Body of pancreas (tissue), 4 donors: ENCODE measurements around the gene NGF. TPM values are rescaled to one million over a fixed set of nuclear protein-coding genes. Genes with fewer than 3 reads are reported as not detected.

Source experiments
- ATAC-seq: fragments of 150-250 bp; one replicate; pipeline ENCODE4 v1.9.1; 2016
- DNase-seq, 4 donors: peaks; one replicate each; pipeline ENCODE4 v3.0.0-alpha.2; 2019
- H3K27ac ChIP-seq, 4 donors: fragments of 200-600 bp; sonication (generic); 1 replicate in 3 of 4; 2 replicates in 1 of 4; pipeline versions ENCODE4 v1.5.1 to v1.6.1; 2016 to 2019; ENCODE audit warnings: mild to moderate bottlenecking in 1 of 4, mixed read lengths in 1 of 4, moderate library complexity in 1 of 4
- H3K27me3 ChIP-seq, 2 donors: fragments of 200-600 bp; sonication (generic); one replicate each; pipeline ENCODE4 v1.6.0; 2016; ENCODE audit warnings: mild to moderate bottlenecking in 1 of 2
- H3K36me3 ChIP-seq, 2 donors: fragments of 200-600 bp; sonication (generic); replicated peaks in 1 of 2; 2 replicates each; pipeline ENCODE4 v1.5.1; 2016; ENCODE audit warnings: low read depth in 2 of 2; ENCODE audit not compliant: insufficient read depth in 1 of 2
- H3K4me1 ChIP-seq: fragments of 200-600 bp; sonication (generic); one replicate; pipeline ENCODE4 v1.6.0; 2016
- H3K4me3 ChIP-seq, 2 donors: fragments of 200-600 bp; sonication (generic); 1 replicate in 1 of 2; 2 replicates in 1 of 2; pipeline ENCODE4 v1.5.1; 2016 to 2019
- H3K9me3 ChIP-seq, 3 donors: fragments of 200-600 bp; sonication (generic); 1 replicate in 2 of 3; 2 replicates in 1 of 3; pipeline ENCODE4 v1.5.1; 2016
- POLR2A ChIP-seq, 3 donors: fragments of 450-650 bp; IDR thresholded peaks; one replicate each; pipeline ENCODE4 v1.6.1; 2016; ENCODE audit warnings: antibody characterized with exemption in 3 of 3, mild to moderate bottlenecking in 2 of 3
- WGBS, 2 donors: methylation state at CpG; one replicate each; pipeline ENCODE4 v1.1.5; 2017; 5-methylcytosine and 5-hydroxymethylcytosine counted together
- intact Hi-C: fragments of 100-400 bp; cut with DNase I; formaldehyde crosslinking; loops from one replicate; pipeline ENCODE4 v1.15.1; 2023
- total RNA-seq, 2 donors: library from RNA; depleted of rRNA; stranded (reverse); fragments of >200 nt; gene quantifications; one replicate each; pipeline ENCODE4 v1.1.0, GENCODE V29; 2016
- TF ChIP-seq, protein P1 (sequence below), 7 experiments: fragments of 450-650 bp in 4 of 7; fragments of 200-600 bp in 3 of 7; sonication (generic) in 3 of 7; IDR thresholded peaks; one replicate each; pipeline ENCODE4 v1.5.1; 2016 to 2019; ENCODE audit warnings: antibody characterized with exemption in 7 of 7

Gene NGF
- total RNA-seq, 2 donors from 2014 or later, result 3.6 TPM; not detected in 1

DNA sequence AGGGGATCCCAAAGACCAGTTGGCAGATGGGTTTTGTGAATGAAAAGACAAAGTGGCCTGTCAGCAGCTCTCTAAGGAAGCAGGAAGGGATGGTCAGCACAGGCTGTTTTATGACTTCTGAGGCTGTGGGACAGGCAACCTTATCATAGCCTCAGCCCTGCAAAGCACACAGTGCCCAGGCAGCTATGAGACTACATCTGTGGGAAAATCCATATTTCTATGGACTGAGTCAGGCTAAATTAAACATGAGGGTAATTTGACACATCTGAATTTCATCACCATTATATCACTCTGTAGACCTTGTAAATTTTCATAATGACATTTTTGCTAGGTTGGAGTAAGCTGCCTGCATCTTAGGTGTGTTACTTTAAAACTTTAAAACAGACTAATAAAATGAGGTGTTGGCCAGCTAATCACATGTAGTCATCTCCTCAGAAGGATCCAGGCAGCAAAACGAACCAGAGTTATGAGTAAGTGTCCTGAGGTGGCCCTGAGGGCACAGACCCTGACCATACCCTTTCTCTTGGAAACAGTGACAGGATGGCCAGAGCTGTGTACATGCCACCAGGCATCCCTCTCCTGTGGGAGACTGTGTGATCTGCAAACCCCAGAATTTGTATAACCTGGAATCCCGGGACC, 14.6 kb downstream of the NGF start:
- Histone ChIP-seq H3K36me3 (no peaks in the 10 kb centered on the region), H3K9me3 (no peaks in the 10 kb centered on the region), H3K4me1 (no peaks in the 10 kb centered on the region), H3K4me3 (no peak overlapping the region), H3K27me3 (no peaks in the 10 kb centered on the region), H3K27ac (no peak overlapping the region)
- ATAC-seq (no peak), DNase-seq (no peak)
- no peak for TF ChIP-seq POLR2A (IDR thresholded peaks at IDR 0.05)
- TF ChIP-seq, protein P1, sequence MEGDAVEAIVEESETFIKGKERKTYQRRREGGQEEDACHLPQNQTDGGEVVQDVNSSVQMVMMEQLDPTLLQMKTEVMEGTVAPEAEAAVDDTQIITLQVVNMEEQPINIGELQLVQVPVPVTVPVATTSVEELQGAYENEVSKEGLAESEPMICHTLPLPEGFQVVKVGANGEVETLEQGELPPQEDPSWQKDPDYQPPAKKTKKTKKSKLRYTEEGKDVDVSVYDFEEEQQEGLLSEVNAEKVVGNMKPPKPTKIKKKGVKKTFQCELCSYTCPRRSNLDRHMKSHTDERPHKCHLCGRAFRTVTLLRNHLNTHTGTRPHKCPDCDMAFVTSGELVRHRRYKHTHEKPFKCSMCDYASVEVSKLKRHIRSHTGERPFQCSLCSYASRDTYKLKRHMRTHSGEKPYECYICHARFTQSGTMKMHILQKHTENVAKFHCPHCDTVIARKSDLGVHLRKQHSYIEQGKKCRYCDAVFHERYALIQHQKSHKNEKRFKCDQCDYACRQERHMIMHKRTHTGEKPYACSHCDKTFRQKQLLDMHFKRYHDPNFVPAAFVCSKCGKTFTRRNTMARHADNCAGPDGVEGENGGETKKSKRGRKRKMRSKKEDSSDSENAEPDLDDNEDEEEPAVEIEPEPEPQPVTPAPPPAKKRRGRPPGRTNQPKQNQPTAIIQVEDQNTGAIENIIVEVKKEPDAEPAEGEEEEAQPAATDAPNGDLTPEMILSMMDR (IDR thresholded peaks at IDR 0.05), result no peak
- WGBS, 2 donors, result 47 to 54% methylated on average over 2 of the region's 2 CpGs
- intact Hi-C loops, result no loop called here

DNA sequence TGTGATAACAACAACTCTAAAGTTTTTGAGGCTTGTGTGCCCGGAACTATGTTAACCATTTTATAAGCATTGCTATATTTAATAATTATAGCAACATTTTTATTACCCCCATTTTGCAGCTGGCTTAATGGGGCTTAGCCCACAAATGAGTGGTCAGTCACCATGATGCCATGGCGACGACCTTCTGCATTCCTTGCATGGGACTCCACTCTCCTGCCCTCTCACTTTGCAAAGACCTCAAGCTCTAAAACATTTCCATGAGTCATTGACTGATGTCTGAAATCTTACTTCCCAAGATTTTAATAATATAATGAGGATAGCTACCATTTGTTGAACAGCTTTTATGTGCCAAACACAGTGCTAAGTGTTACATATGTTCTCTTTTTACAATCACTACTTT, 15.4 kb downstream of the NGF start:
- intact Hi-C loops, result no loop called here
- no peaks in the 10 kb centered on the region for H3K36me3 ChIP-seq
- H3K4me3 ChIP-seq, result no peak overlapping the region
- H3K27me3 ChIP-seq, result no peaks in the 10 kb centered on the region
- ATAC-seq (no peak), DNase-seq (no peak)
- 90 to 91% methylated on average over 3 of the region's 3 CpGs for WGBS, 2 donors
- no peak for TF ChIP-seq POLR2A (IDR thresholded peaks at IDR 0.05)
- TF ChIP-seq, protein P1 (IDR thresholded peaks at IDR 0.05), result no peak
- H3K4me1 ChIP-seq, result peaks cover under 1% of the 10 kb centered on the region
- no peaks in the 10 kb centered on the region for H3K9me3 ChIP-seq
- H3K27ac ChIP-seq, result no peak overlapping the region

DNA sequence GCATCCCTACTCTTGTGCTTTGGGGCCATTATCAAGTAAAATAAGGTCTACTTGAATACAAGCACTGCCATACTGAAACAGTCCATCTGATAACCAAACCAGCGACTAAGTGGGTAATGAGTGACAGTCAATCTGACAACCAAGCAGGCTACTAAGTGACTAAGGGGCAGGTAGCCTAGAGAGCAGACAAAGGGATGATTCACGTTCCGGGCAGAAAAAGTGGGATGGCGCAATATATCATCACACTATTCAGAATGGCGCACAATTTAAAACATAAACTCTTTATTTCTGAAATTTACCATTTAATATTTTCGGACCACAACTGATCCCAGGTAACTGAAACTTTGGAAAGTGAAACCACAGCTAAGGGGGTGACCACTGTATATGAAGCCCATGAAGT, 17.7 kb downstream of the NGF start:
- ATAC-seq (no peak), DNase-seq (no peak)

DNA sequence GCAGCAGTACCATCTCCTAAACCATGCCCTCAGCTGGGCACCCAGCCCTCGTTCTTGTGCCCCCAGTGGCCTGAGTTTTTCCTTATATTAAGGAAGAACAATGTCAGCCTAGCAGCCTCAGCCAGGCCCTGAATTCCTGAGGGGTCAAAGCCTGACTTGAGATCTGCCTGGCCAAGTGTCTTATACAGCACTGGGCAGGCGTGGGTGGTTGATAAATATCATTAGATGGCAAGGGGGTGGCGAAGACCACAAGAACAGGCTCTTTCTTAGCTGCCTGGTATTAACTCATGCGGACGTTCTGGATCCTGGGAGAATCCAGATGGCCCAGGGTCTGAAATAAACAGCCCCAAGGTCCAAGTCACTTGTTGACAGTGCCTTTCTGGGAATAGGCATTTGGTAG, 18.3 kb downstream of the NGF start:
- no peak overlapping the region for H3K4me3 ChIP-seq
- H3K36me3 ChIP-seq, result no peaks in the 10 kb centered on the region
- ATAC-seq (no peak), DNase-seq (no peak)
- intact Hi-C loops, result no loop called here
- no peaks in the 10 kb centered on the region for H3K9me3 ChIP-seq
- no peaks in the 10 kb centered on the region for H3K27me3 ChIP-seq
- H3K4me1 ChIP-seq, result peaks cover 8% of the 10 kb centered on the region
- no peak for TF ChIP-seq POLR2A (IDR thresholded peaks at IDR 0.05)
- TF ChIP-seq, protein P1 (IDR thresholded peaks at IDR 0.05), result no peak
- 56 to 60% methylated on average over 4 to 5 of the region's 5 CpGs for WGBS, 2 donors
- no peak overlapping the region for H3K27ac ChIP-seq

More for the DNA sequence above, 17.7 kb downstream of the NGF start:
- H3K4me1 ChIP-seq, result peaks cover 8% of the 10 kb centered on the region
- H3K9me3 ChIP-seq, result no peaks in the 10 kb centered on the region
- H3K4me3 ChIP-seq, result no peak overlapping the region
- no peaks in the 10 kb centered on the region for H3K36me3 ChIP-seq
- no peak overlapping the region for H3K27ac ChIP-seq
- 88 to 91% methylated on average over 6 of the region's 6 CpGs for WGBS, 2 donors
- no peaks in the 10 kb centered on the region for H3K27me3 ChIP-seq
- TF ChIP-seq, protein P1 (IDR thresholded peaks at IDR 0.05), result no peak
- no peak for TF ChIP-seq POLR2A (IDR thresholded peaks at IDR 0.05)
- intact Hi-C loops, result no loop called here
